ENCODE measurements around the gene NOXO1. TPM values are rescaled to one million over a fixed set of nuclear protein-coding genes. Genes with fewer than 3 reads are reported as not detected.

The NOXO1 gene
- total RNA-seq, 1 experiment from 2014 or later = 0.43 TPM

Other genes starting within 250 kb of the NOXO1 start
- 1.2 and 1.6 TPM in 2 replicates for gene NME3, start 209.9 kb downstream of the NOXO1 start, total RNA-seq (2014; rRNA removed; shearing (Covaris generic))
- gene EME2, start 208.7 kb downstream of the NOXO1 start, total RNA-seq (2014; rRNA removed; shearing (Covaris generic)) = 3.6 and 5.2 TPM in 2 replicates
- 55.3 and 60.7 TPM in 2 replicates for gene MRPS34, start 208.3 kb downstream of the NOXO1 start, total RNA-seq (2014; rRNA removed; shearing (Covaris generic))
- 9.6 and 12.4 TPM in 2 replicates for gene SPSB3, start 198.9 kb downstream of the NOXO1 start, total RNA-seq (2014; rRNA removed; shearing (Covaris generic))
- gene NUBP2, start 198.5 kb downstream of the NOXO1 start, total RNA-seq (2014; rRNA removed; shearing (Covaris generic)) = 45.0 and 55.3 TPM in 2 replicates
- gene IGFALS, start 187.8 kb downstream of the NOXO1 start, total RNA-seq (2014; rRNA removed; shearing (Covaris generic)) = not detected in 2 replicates
- gene HAGH, start 154.6 kb downstream of the NOXO1 start, total RNA-seq (2014; rRNA removed; shearing (Covaris generic)) = 14.6 and 15.0 TPM in 2 replicates
- 16.2 and 19.5 TPM in 2 replicates for gene FAHD1, start 154.3 kb downstream of the NOXO1 start, total RNA-seq (2014; rRNA removed; shearing (Covaris generic))
- not detected in 2 replicates for gene MEIOB, start 109.3 kb downstream of the NOXO1 start, total RNA-seq (2014; rRNA removed; shearing (Covaris generic))
- gene HS3ST6, start 63.1 kb downstream of the NOXO1 start, total RNA-seq (2014; rRNA removed; shearing (Covaris generic)) = not detected in 2 replicates
- 16.0 and 18.7 TPM in 2 replicates for gene MSRB1, start 38.3 kb downstream of the NOXO1 start, total RNA-seq (2014; rRNA removed; shearing (Covaris generic))
- 0.32 and 0.56 TPM in 2 replicates for gene RPL3L, start 26.8 kb downstream of the NOXO1 start, total RNA-seq (2014; rRNA removed; shearing (Covaris generic))
- 157 and 169 TPM in 2 replicates for gene NDUFB10, start 21.9 kb downstream of the NOXO1 start, total RNA-seq (2014; rRNA removed; shearing (Covaris generic))
- gene RPS2, start 16.6 kb downstream of the NOXO1 start, total RNA-seq (2014; rRNA removed; shearing (Covaris generic)) = 4,297 and 4,417 TPM in 2 replicates
- not detected in 2 replicates for gene RNF151, start 14.6 kb downstream of the NOXO1 start, total RNA-seq (2014; rRNA removed; shearing (Covaris generic))
- 30.6 and 31.8 TPM in 2 replicates for gene TBL3, start 9.4 kb downstream of the NOXO1 start, total RNA-seq (2014; rRNA removed; shearing (Covaris generic))
- 20.6 and 32.2 TPM in 2 replicates for gene GFER, start 2.7 kb upstream of the NOXO1 start, total RNA-seq (2014; rRNA removed; shearing (Covaris generic))
- gene SYNGR3, start 8.5 kb upstream of the NOXO1 start, total RNA-seq (2014; rRNA removed; shearing (Covaris generic)) = 0.73 and 0.81 TPM in 2 replicates
- gene ZNF598, start 28.4 kb upstream of the NOXO1 start, total RNA-seq (2014; rRNA removed; shearing (Covaris generic)) = 22.9 and 25.6 TPM in 2 replicates
- gene NPW, start 38.3 kb upstream of the NOXO1 start, total RNA-seq (2014; rRNA removed; shearing (Covaris generic)) = 1.6 TPM in 2 replicates
- 6.4 and 8.0 TPM in 2 replicates for gene NHERF2, start 45.4 kb upstream of the NOXO1 start, total RNA-seq (2014; rRNA removed; shearing (Covaris generic))
- gene NTHL1, start 66.4 kb upstream of the NOXO1 start, total RNA-seq (2014; rRNA removed; shearing (Covaris generic)) = 16.6 and 17.5 TPM in 2 replicates
- gene TSC2, start 66.5 kb upstream of the NOXO1 start, total RNA-seq (2014; rRNA removed; shearing (Covaris generic)) = 32.0 and 37.1 TPM in 2 replicates
- gene PKD1, start 154.4 kb upstream of the NOXO1 start, total RNA-seq (2014; rRNA removed; shearing (Covaris generic)) = 47.1 and 51.9 TPM in 2 replicates
- gene RAB26, start 167.2 kb upstream of the NOXO1 start, total RNA-seq (2014; rRNA removed; shearing (Covaris generic)) = 1.0 and 1.4 TPM in 2 replicates
- gene TRAF7, start 174.3 kb upstream of the NOXO1 start, total RNA-seq (2014; rRNA removed; shearing (Covaris generic)) = 34.5 and 35.9 TPM in 2 replicates
- gene CASKIN1, start 215.1 kb upstream of the NOXO1 start, total RNA-seq (2014; rRNA removed; shearing (Covaris generic)) = 0.13 and 0.24 TPM in 2 replicates
- 28.8 and 32.8 TPM in 2 replicates for gene MLST8, start 224.0 kb upstream of the NOXO1 start, total RNA-seq (2014; rRNA removed; shearing (Covaris generic))
- 3.6 and 4.1 TPM in 2 replicates for gene BRICD5, start 229.4 kb upstream of the NOXO1 start, total RNA-seq (2014; rRNA removed; shearing (Covaris generic))
- 13.1 and 14.2 TPM in 2 replicates for gene PGP, start 233.4 kb upstream of the NOXO1 start, total RNA-seq (2014; rRNA removed; shearing (Covaris generic))
- gene E4F1, start 242.1 kb upstream of the NOXO1 start, total RNA-seq (2014; rRNA removed; shearing (Covaris generic)) = 18.6 and 19.6 TPM in 2 replicates

All from SJCRH30 (cell line).